T1000 (cell line): Measurements from ENCODE around the gene PIK3R5.
"Not testable (repeated sequence)": the region's sequence is repeated elsewhere in the genome, so short reads cannot be mapped to it uniquely, and the experiment has no call there.

Experiments
- DNase-seq: peaks from one replicate; lab custom pipeline; 2025; ENCODE audit warnings: mixed read lengths; lab: John Stamatoyannopoulos, UW

PIK3R5 gene, protein sequence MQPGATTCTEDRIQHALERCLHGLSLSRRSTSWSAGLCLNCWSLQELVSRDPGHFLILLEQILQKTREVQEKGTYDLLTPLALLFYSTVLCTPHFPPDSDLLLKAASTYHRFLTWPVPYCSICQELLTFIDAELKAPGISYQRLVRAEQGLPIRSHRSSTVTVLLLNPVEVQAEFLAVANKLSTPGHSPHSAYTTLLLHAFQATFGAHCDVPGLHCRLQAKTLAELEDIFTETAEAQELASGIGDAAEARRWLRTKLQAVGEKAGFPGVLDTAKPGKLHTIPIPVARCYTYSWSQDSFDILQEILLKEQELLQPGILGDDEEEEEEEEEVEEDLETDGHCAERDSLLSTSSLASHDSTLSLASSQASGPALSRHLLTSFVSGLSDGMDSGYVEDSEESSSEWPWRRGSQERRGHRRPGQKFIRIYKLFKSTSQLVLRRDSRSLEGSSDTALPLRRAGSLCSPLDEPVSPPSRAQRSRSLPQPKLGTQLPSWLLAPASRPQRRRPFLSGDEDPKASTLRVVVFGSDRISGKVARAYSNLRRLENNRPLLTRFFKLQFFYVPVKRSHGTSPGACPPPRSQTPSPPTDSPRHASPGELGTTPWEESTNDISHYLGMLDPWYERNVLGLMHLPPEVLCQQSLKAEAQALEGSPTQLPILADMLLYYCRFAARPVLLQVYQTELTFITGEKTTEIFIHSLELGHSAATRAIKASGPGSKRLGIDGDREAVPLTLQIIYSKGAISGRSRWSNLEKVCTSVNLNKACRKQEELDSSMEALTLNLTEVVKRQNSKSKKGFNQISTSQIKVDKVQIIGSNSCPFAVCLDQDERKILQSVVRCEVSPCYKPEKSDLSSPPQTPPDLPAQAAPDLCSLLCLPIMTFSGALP

DNA sequence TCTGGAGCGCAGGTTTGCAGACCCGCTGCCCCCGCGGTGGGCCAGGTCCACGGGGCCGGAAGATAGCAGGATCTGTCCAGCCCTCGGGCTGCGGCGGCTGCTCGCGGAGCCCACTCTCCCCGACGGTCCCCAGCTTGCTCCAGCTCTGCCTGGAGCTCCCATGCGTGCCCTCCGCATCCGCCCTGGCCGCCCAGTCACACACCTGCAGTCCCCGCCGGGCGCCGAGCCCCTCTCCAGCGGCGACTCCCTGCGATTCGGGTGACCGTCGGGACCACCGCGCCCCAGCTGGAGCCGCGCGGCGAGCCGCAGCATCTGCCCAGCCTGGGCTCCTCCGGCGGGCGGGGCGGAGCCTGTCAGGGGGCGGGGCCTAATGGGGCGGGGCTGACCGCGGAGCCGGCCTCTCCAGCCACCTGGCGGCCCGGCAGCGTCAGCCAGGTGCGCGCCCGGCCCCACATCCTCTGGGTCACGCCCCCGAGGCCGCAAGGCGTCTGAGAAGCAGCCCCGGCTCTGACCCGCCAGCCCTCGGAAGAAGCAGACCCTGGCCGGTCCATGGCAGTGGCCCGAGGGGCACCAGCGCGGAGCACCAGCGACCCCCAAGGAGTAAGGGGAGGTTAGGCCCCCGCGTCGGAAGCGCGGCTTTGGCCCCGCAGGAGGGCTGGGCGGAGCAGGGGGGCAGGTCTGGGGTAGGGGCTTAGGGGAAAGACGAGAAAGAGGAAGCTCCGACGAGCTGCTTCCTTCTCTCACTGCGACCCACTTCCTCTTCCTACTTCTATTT lies at the start of gene PIK3R5:
PIK3R5 (minus strand) TSS at position 314 of the 775 bp plus-strand sequence. CDS start 54,213 bp downstream, outside the sequence.
- DNase-seq = no peak

DNA sequence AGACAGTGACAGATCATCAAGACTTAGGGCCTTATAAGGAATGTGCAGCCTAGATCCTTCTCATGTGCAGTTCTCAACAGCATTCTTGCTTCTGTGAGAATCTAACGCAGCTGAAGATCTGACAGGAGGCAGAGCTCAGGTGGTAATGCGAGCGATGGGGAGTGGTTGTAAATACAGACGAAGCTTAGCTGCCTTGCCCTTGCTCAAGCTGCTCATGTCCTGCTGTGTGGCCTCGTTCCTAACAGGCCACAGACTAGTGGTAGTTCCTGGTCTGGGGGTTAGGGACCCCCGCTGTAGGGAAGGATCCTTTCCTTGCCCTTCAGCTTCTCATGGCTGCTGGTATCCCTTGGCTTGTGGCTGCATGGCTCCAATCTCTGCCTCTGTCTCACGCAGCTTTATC lies 45.5 kb upstream of the PIK3R5 start:
- DNase-seq = no peak

DNA sequence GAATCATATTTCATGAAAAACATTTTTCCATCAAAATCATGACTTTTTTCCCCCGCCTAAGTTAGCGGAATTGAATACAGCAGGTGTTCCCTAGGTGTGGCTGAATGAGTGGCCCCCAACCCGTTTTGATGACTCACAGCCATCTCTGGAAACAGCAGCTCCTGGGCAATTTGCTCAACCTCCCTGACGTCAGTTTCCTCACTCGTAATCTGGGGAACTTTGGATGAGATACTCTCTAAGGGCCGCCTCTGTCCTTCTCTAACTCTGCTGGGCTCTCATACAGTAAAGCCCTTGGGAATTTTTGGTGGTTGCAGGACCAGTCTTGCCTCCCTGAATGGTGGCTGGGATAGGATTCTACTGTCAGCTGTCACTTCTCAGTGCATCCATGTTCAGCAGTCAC lies 44.2 kb upstream of the PIK3R5 start:
- no peak for DNase-seq

DNA sequence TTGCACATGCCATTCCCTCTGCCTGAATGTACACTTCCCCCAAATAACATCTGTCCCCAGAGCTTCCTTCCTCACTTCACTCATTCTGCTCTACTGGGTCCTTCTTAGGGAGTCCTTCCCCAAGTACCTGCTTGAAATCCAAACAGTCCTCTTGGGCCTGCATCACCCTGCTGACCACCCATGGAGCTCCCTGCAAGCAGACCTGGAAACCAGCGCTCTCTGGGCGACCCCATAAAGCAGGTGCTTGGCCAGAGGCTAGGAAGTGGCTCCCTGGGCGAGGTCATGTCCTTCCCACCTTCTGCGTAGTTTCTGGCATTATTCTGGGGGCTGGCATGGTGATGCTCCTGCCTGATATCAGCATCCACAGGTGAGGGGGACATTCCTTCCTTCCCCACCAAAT lies 43.6 kb upstream of the PIK3R5 start:
- DNase-seq = no peak

DNA sequence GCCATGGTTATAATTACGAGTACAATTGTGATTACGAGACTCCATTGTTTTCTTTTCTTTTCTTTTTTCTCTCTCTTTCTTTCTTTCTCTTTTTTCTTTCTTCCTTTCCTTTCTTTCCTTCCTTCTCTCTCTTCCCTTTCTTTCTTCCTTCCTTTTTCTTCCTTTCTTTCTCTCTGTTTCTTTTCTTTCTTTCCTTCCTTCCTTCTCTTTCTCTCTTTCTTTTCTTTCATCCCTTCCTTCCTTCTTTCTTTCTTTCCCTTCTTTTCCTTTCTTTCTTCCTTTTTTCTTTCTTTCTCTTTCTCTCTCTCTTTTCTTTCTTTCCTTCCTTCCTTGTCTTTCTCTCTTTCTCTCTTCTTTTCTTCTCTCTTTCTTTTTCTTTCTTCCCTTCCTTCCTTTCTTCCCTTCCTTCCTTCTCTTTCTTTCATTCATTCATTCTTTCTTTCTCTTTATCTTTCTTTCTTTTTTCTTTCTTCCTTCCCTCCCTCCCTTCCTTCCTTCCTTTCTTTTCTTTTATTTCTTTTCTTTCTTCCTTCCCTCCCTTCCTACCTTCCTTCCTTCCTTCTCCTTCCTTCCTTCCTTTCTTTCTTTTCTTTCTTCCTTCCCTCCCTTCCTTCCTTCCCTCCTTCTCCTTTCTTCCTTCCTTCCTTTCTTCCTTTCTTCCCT lies 41.7 kb upstream of the PIK3R5 start:
- DNase-seq = no peak

DNA sequence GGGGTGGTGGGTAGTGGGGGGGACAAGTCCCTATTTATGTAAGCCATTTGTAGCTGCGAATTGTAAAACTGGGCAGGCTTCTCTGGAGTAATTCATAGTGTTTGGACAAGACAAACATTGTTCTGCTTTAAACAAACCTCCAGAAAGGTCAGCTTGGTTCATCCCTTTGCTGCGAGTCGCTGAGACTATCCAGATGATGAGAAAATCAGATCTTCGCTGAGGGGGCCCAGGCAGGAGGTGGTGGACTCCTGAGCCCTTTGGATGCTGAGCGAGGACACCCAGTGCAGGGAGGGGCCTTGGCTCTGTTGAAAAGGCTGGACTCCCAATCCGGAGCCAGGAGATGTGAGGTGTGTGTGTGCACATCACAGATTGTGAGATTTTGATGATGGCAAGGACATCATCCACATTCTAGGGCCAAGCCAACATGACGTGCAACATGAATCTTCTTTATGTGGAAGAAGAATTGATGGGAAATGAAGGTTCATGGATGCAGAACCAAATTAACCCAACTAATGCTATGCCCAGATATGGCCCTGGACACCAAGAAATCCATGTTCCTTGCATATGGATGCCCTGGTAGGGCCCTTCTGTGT lies 40.8 kb upstream of the PIK3R5 start:
- DNase-seq = no peak

DNA sequence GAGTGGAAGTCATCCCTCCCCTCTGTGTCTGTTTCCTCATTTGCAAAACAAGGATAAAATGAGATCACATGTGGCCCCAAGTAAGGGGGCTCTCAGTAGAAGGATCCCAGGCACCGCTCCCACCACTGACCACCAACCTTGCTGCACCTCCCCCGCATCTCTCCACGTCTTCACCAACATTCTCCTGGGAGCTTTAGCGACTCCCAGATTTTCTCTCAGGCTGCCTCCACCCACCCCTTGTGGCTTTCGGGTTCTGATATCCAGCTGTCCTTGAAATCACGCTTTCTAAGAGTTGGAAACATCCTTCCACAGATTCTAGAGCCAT lies 39.4 kb upstream of the PIK3R5 start:
- DNase-seq = no peak

DNA sequence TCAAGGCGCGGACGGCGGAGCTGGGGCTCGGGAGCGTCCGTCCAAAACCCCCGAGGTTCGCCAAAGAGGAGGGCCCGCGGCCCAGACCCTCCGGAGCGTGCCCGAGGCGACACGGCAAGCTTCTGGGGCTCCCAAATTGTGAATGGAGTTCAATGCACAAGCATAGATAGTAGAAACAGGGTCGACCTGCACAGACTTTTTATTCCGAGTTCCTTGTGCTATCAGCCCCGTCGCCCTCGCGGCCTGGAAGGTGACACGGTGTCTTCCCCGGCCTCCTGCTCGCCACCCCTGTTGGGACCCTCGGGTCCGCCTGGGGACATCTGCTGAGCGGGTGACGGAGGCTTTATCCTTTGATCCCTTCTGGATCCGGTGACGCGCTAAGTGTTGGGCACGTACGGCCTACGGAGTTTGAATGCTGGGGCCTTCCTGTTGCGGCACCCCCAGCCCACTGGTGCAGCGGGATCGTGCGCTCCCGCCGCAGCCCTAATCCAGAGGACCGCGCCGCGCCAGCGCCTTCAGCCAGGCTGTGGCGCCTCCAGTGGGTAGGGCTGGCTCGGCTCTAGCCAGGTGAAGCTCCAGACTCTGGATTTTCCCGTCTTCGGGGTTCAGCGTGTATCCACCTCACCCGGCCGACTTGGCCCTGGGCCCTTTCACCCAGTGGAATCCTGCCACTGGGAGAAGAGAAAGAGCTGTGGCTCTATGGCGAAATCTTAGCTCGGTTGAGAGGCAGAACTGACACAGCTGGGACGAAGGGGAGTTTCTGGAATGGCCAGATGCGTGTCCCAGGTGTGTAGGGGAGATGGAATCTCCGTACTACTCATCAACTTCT lies 38.8 kb upstream of the PIK3R5 start:
- DNase-seq = no peak

DNA sequence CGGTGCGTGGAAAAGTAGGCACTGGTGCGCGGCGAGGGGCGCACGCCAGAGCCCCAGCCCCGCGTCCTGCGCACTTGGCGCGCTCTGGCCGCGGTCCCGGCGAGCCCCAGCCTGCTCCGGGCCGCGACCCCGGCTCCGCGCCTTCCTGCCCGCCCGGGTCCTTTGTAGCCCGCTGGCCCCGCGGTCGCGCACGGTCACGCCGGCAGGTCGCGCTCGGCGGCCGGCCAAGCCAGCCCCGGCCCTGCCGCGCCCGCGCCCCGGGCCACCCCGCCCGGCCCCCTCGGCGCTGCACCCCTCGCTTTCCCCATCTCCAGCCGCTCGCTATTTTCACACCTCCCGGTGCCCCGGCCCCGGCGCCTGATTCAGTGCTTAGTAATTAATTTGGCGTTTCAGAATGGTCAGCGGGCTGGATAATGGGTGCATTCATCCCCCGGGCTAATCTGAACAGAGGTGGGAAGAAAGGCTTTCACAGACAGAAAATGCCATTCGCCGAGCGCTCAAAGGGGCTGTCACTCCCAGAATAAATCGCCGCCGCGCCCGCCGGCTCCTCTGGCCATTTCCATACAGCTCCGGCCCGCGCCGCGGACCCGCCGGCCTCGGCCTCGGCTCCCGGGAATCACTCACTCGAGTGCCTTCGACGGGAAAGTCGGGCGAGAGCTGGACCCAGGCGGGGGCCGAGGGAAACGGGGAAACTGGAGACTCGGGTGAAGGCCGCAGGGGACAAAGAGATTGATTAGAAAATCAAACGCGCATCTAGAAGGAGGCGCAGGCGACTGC lies 38.0 kb upstream of the PIK3R5 start:
- DNase-seq = no peak

DNA sequence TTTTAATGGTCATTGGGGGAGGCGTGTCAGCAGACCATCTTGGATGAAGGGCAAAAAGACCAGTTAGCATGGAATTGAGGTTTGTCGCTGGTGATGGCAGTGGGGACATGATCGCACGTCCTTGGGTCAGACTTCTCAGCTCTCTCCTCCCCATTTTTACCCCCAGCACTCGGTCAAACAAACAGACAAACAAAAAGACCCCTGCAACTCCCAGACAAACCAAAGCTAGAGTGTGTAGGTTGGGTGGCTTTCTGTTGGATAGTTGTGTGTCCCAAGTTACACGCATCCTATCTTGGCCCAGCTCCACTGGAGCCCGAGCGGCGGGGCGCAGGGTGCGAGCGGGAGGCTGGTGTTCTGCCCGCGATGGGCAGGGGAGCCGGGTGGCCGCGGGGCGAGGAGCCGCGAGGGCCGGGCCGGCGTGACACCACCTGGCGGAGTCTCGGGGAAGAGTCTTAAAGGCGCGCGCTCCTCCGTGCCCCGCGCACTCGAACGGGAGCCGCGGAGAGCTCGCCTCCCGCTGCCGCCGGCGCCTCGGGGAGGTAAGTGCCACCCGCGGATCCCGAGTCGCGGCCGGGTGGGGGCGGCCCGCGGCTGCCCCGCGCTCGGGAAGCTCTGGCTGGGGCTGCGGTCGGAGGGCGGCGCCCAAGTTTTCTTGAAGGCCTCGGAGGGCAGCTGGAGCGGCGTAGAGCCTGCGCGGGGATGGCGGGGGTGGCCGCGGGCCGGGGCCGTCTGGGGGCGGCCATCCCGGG lies 37.3 kb upstream of the PIK3R5 start:
- no peak for DNase-seq

DNA sequence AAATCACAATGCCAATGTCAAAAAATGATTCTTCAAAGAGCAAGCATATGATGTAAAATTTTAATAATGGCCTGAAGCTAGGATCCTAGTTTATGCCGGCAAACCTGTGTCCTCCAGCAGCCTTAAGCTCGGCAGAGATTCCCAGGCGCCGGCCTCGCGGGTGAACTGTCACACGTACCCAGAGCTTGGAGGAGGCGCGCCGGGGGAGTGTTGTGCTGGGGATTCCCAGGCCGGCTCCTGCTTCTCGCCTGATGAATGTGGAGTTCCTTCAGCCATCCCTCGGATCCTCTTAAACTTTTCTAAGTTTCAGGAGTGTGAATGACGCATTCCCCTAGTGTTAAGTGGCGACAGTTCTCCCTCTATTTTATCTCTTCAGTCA lies 36.7 kb upstream of the PIK3R5 start:
- no peak for DNase-seq

DNA sequence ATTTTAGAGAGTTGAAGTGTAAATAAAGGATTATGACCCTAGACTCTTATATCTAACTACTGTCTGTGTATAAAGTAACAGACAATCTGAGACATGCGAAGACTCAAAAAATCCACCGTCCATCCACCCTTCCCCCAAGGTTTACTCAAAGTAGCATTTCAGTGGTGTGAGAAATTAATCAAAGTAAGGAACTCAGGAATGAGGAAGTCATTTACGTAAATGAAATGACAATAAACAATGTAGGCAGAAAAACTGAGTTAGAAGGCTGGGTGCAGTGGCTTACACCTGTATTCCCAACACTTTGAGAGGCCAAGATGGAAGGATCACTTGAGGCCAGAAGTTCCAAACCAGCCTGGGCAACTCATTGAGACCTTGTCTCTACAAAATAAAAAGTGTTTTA lies 36.1 kb upstream of the PIK3R5 start:
- no peak for DNase-seq

DNA sequence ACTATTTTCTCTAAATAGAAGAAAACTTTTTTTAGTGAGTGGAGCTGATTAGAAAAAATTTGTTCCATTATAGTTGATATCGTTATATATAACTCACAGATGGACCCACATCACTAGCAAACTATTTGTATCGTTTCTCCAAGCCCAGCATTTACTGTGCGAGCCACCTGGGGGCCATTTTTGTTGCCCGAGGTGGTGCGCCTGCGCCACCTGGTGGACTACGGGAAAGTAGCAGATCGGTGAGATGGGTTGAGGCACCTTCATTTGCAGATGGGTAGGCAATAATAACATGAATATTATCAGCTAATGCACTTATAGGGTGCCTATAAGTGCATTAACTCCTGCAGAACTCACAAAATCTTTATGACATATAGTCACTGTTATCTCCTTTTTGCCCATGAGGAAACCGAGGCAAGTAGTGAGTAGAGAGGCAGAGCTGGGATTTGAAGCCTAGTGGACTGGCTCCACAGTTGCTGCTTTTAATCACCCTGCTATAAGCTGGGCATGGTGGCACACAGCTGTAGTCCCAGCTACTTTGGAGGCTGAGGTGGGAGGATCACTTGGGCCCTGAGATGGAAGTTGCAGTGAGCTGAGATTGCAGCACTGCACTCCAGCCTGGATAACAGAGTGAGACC lies 32.6 kb upstream of the PIK3R5 start:
- no peak for DNase-seq

DNA sequence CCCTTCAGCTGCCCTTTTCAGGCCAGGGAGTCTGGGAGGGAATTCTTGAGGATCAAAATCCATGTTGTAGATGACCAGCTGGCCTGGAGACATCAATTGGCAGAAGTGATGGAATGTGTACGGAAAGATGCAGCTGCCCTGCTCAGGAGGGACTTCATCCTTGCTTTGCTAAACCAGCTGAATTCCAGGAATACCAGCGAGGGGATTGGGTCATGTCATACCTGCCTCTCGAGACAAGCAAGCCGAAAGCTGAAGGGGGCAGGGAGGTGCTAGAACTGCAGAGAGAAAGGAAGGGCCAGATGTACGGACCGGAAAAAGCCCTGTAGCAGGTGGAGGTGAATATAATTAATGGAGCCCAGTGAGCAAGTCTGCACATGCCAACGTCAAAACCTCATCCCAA lies 30.2 kb upstream of the PIK3R5 start:
- no peak for DNase-seq

DNA sequence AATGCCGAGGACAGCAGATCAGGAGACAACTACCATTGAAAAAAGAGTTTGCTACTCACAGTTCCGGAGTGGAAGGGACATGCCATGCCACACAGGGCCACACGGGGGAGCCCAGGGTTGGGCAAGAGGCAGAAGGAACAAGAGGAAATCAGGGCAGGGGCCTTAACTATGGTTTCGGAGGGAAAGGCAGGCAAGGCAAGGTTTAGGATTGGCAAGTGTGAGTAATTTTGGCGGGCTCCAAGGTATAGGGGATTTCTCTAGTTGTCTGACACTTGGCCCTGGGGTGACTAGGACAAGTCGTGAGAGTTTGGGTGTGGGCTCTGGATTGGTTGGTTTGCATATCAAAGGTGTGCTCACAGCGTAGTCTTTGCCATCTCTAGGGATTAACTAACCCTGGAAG lies 28.8 kb upstream of the PIK3R5 start:
- DNase-seq = no peak

DNA sequence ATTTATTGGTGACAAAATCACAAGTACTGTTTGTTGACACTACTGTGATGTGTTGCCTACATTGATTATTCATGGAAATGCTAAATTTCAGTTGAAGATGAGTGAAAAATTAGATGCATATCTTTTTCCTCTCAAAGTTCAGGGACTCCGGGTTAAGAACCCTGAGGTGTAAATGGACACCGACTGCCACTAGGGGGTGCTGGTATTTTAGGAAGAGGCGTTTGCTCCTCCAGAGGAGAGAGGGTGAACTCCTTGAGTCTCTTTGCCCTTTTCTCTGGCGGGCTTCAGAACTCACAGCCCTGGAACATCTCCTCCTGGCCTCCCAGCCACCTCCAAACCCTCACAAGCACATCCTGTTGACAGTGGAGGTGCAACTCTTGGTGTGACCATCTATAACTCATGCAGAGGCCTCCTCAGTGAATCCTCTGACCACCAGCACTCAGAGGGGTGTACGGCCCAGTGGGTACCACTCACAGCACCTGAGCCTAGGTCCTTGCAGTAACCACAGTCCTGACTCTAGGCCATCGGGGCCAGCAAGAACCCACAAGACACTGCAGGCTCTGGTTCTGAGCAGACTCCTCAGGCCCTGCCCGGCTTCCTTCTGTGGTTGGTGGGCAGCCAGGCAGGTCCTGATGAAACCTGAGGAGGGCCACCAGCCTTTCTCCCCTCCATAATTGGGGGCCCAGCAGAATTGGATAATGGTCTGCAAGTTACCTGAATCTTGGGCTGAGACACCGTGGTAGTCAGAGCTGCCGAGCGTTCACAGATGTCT lies 26.2 kb upstream of the PIK3R5 start:
- no peak for DNase-seq

DNA sequence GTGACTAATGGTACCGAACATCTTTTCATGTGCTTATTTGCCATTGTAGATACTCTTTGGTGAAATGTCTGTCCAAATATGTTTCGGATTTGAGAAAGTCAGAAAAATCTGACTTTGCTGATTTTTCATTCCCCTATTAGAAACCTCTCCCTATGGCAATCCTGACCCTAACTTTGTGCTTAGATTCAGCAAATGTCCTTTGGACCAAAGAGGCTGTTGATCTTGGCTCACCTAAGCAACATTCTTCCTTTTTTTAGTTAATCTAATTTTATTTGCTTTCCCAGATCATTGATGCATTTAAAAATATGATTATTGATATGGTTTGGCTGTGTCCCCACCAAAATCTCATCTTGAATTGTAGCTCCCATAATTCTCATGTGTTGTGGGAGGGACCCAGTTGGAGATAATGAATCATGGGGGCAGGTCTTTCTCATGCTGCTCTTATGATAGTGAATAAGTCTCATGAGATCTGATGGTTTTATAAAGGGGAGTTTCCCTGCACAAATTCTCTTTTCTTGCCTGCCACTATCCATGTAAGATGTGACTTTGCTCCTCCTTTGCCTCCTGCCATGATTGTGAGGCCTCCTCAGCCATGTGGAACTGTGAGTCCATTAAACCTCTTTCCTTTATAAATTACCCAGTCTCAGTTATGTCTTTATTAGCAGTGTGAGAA lies 22.9 kb upstream of the PIK3R5 start:
- not testable (repeated sequence) for DNase-seq
